Kidney epithelial cell (primary cell): ENCODE results near the gene LRGUK. TPM values are rescaled to one million over a fixed set of nuclear protein-coding genes. Genes with fewer than 3 reads are reported as not detected.

Experiments
- DNase-seq: peaks from one replicate; pipeline ENCODE4 v3.0.0-alpha.2; 2010; ENCODE audit warnings: low read depth
- H3K27me3 ChIP-seq: 2 replicates; pipeline ENCODE4 v1.6.0; 2011; ENCODE audit warnings: low read length; ENCODE audit not compliant: control insufficient read depth, insufficient read depth
- H3K36me3 ChIP-seq: 2 replicates; pipeline ENCODE4 v1.5.1; 2011; ENCODE audit warnings: low read length; ENCODE audit not compliant: control insufficient read depth, insufficient read depth
- H3K4me3 ChIP-seq: 2 replicates; pipeline ENCODE4 v1.5.1; 2011; ENCODE audit warnings: low read depth, mild to moderate bottlenecking, control low read depth, low read length
- total RNA-seq: library from RNA; depleted of rRNA; stranded (reverse); fragments of >200 nt; gene quantifications from 2 replicates; pipeline ENCODE4 v1.2.3, GENCODE V29; 2015
- TF ChIP-seq, protein P1 (sequence below): IDR thresholded peaks from 2 replicates; pipeline ENCODE4 v1.5.1; 2011; ENCODE audit warnings: mild to moderate bottlenecking, moderate library complexity, low read length, control low read depth, inconsistent platforms; ENCODE audit not compliant: insufficient read depth, poor library complexity, severe bottlenecking

LRGUK gene
- total RNA-seq, 1 donor from 2014 or later: 0.42 TPM

DNA sequence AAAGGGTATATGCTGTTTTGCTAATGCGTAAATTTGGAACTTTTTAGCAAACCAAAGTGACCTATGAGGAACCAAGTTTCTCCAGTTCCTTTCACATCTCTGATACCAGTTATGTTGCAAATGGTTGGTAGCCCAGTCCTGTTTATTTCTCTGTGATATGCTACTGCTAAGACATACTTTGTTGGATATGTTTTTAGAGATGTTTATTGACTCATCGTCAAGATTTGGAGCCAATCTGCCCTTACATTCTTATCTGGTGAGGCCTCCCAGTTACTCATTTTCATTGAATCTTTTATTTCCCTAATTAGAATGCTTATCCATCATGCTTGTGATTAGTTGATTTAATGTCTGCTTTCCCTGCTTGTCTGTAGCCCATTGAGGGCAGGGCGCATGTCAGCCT, 58.9 kb downstream of the LRGUK start:
- TF ChIP-seq, protein P1, sequence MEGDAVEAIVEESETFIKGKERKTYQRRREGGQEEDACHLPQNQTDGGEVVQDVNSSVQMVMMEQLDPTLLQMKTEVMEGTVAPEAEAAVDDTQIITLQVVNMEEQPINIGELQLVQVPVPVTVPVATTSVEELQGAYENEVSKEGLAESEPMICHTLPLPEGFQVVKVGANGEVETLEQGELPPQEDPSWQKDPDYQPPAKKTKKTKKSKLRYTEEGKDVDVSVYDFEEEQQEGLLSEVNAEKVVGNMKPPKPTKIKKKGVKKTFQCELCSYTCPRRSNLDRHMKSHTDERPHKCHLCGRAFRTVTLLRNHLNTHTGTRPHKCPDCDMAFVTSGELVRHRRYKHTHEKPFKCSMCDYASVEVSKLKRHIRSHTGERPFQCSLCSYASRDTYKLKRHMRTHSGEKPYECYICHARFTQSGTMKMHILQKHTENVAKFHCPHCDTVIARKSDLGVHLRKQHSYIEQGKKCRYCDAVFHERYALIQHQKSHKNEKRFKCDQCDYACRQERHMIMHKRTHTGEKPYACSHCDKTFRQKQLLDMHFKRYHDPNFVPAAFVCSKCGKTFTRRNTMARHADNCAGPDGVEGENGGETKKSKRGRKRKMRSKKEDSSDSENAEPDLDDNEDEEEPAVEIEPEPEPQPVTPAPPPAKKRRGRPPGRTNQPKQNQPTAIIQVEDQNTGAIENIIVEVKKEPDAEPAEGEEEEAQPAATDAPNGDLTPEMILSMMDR: no peak
- Histone ChIP-seq H3K4me3 (no peak overlapping the region), H3K27me3 (no peaks in the 10 kb centered on the region), H3K36me3 (no peaks in the 10 kb centered on the region)
- no peak for DNase-seq

DNA sequence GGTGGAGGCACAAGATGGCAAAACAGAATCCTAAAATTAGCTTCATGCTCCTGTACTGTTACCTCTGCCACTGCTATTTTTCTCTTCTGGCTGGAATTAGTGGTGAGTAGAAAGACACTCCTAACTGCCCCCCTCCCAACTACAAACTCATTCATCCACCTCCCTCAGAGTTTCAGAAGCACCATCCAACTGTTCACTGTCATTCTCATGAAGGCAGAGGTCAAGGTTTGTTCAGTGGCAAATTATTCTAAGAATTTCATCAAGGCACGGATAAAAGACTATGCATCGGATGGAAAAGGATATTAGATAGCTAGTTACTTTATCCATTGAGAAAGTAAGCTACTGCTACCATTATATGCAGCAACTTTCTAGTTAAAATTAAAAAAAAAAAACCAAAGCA, 59.7 kb downstream of the LRGUK start:
- DNase-seq: no peak
- no peaks in the 10 kb centered on the region for H3K27me3 ChIP-seq
- no peak overlapping the region for H3K4me3 ChIP-seq
- TF ChIP-seq, protein P1: no peak
- H3K36me3 ChIP-seq: no peaks in the 10 kb centered on the region

DNA sequence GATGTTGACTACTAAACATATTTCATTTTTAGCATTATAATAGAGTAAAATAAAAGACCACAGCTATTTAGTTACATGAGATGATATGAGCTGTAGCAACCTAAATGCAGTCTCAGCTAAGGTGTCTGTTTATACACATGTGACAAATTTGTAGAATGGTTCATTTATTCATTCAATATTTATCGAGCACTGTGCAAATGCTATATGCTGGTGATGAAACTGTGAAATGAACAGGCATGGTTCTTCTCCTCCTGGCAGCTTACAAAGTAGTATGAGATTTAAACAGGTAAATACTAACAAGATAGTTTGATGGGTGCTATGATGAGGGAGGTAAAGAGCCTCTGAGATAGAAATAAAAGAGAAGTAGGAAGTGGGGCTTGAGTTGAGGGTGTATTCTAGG, 60.8 kb downstream of the LRGUK start:
- Histone ChIP-seq H3K27me3 (no peaks in the 10 kb centered on the region), H3K4me3 (no peak overlapping the region), H3K36me3 (no peaks in the 10 kb centered on the region)
- TF ChIP-seq, protein P1: no peak
- DNase-seq: no peak

DNA sequence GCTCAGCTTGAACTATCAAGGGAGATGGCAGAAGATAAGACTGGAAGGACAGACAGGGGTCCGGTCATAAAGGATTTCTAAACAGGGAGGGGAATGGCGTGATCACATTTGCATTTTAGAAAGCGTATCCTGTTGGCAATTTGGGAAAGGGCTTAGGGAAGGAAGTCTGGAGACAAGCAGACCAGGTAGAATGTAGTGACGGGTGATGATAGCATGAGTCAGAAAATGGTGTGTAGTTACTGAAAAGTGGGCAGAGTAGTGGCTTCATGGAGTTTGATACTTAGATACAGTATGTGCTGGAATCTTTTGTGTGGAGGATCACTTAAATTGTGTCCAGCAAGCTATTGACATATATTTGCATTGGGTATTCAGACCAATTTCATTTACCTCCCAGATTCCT, 61.2 kb downstream of the LRGUK start:
- Histone ChIP-seq H3K36me3 (no peaks in the 10 kb centered on the region), H3K4me3 (no peak overlapping the region), H3K27me3 (no peaks in the 10 kb centered on the region)
- TF ChIP-seq, protein P1: no peak
- no peak for DNase-seq

DNA sequence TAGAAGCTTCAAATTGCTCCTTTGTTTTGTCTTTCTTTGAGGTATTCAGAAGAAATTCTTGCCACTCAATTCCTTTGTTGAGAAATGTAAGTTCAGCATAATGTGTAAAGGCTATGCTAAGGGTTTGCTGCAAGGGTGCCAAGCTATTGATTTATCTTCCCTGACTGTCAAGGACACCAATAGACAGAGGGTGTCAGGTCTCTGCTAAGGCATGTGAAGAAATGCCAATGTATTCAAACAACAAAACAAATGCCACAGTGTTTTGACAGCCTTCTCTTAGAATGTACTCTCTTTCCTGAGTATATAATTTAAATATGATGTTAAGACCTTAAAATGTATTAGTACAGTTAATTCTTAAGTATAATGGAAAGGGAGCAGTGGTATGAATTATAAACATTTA, 62.4 kb downstream of the LRGUK start:
- TF ChIP-seq, protein P1: no peak
- DNase-seq: no peak
- Histone ChIP-seq H3K36me3 (no peaks in the 10 kb centered on the region), H3K4me3 (no peak overlapping the region), H3K27me3 (no peaks in the 10 kb centered on the region)

DNA sequence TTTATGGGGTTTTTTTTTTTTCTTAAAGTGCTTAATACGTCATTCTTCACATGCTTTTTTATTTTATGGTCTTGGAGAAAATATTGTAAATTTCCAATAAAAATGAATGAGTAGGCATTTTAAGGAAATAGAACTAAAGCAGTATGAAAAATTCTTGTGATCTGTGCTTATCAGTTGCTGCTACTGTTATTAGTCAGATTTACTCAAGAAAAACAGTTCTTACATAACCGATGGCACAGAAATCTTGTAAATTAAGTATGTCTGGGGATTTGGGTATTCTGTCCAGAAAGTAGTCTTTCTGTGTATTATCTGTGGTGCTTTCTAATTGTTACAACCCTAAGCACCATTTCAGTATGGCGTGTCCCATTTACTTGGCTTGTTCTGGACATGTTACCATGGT, 64.7 kb downstream of the LRGUK start:
- Histone ChIP-seq H3K36me3 (no peaks in the 10 kb centered on the region), H3K27me3 (no peaks in the 10 kb centered on the region), H3K4me3 (no peak overlapping the region)
- TF ChIP-seq, protein P1: no peak
- no peak for DNase-seq
